GM18508 (cell line): ENCODE measurements around the gene GCHFR.

Experiments used
- ATAC-seq: cut with Tn5 transposase; IDR thresholded peaks from one replicate; pipeline ENCODE4 v1.9.1; 2021; ENCODE audit warnings: moderate number of reproducible peaks; ENCODE audit not compliant: insufficient read depth, unreplicated experiment

Gene GCHFR

DNA sequence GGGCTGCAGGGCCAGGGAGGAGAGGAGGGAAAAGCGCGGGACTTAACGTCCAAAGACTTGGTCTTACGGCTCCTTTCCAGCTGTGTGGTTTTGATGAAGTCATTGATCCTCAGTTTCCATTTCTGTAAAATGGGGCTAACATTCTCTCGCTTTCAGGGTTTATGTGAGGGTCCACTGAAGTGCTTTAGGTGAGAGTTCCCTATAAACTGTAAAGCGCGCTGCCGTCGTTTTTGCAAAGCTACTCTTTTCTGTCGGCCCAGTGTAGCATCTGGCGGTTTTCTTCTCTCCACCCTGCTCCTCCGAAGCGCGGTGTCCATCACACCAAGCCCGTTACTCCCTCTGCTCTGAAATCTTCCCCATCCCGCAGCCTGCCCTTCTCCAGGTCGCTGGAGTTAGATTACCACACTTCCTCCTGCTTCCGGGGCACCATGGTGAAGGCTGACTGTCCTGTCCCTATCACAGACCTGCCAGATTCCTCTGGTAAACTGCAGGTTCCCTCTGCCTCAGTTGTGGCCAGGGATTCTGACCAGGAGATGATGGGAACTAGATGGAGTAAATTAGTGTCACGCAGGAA lies 44.1 kb downstream of the GCHFR start:
- ATAC-seq: no peak

DNA sequence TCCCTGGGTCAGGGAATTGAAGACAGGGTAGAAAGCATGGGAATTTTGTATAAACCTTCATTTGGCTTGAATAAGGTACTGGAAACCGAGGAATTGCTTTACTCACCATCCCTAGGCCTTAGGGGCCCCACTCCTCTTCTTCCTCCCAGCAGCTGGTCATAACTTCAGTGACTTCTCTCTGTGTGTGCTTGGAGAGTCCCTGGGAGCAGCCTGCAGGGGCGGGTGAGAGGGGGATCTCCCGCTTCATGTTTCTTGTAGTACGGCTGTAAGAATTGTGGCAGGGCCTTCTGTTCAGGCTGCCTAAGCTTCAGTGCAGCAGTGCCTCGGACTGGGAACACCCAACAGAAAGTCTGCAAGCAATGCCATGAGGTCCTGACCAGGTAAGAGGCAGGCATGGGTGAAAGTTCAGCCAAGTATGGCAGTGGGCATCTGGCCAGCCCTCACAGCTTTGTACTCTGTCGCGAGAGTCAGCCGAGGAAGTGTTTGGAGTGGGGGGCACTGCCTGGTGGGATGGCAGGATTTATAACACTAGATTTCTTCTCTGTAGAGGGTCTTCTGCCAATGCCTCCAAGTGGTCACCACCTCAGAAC lies 45.1 kb downstream of the GCHFR start:
- no peak for ATAC-seq

DNA sequence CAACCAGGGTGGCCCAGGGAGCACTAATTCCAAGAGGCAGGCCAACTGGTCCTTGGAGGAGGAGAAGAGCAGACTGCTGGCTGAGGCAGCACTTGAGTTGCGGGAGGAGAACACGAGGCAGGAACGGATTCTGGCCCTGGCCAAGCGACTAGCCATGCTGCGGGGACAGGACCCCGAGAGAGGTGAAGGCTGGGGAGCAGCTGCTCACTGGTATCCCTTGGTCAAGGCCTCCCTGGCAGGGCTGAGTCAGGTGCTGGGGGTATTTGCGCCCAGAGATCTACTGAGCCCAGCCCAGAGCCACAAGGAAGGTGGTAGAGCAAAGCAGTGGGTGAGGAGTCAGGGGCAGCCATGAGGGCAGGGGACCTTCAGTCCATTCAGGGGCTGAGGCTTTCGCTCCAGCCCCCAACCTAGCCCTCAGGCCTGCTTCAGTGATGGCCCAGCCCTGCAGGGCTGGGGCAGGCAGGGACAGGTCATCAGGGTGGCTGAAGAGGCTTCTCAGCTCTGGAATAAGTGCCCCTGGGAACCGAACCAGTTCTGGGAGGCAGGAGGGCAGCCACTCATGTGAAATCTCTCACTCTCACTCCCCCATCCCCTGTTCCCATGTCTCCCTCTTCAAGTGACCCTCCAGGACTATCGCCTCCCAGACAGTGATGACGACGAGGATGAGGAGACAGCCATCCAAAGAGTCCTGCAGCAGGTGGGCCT lies 49.0 kb downstream of the GCHFR start:
- no peak for ATAC-seq

DNA sequence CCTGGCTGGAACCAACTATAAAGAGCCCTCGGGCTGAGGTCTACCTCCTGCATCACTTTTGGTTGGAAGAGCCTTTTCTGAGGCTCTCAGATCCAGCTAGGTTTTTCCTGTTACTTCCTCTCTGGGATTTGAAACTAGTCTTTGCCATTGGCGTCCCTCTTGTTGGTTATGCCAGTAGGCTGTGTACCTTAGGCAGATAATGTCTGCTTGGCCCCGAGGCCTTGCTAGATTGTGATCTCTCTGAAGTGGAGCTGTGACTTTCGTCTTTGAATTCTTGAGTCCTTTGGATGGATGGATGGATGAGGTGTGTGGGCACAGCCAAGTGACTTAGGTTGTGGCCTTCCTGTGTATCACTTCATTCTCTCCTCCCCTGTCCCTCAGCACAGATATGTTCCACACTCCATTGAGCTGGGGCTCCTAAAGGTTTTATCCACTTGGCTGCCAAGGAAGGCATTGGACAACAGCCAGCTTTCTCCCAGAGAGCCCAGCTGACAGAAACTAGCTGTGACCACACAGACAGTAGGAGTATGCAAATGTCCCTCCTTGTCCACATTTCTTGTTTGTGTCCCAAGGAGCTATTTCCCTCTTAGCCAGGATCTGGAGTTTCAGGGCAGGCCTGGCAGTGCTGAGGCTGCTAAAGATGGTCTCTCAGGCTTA lies 51.3 kb downstream of the GCHFR start:
- ATAC-seq: no peak
